ENCODE results near the gene MAT1A.
"Not testable (repeated sequence)": the region's sequence is repeated elsewhere in the genome, so short reads cannot be mapped to it uniquely, and the experiment has no call there.

Gene MAT1A

GRCh38 chr10:80289451-80290287 is at the start of gene MAT1A:
Gene MAT1A, minus strand, starts transcription at chr10:80289658. Its CDS starts 235 bp downstream, at chr10:80289423.
- no peak within 1 kb of the TSS for H3K4me3 ChIP-seq (ENCODE audit: low read depth, low read length)

GRCh38 chr10:80333983-80334382 is 44.5 kb upstream of the MAT1A start:
- no peak overlapping the region for H3K4me3 ChIP-seq (ENCODE audit: low read depth, low read length)

GRCh38 chr10:80324891-80325364 is 35.5 kb upstream of the MAT1A start:
- no peak overlapping the region for H3K4me3 ChIP-seq (ENCODE audit: low read depth, low read length)

GRCh38 chr10:80324086-80324485 is 34.6 kb upstream of the MAT1A start:
- no peak overlapping the region for H3K4me3 ChIP-seq (ENCODE audit: low read depth, low read length)

- H3K4me3 ChIP-seq (ENCODE audit: low read depth, low read length), result no peak overlapping the region
Observed at GRCh38 chr10:80323311-80323710, 33.9 kb upstream of the MAT1A start.

- H3K4me3 ChIP-seq (ENCODE audit: low read depth, low read length), result no peak overlapping the region
Observed at GRCh38 chr10:80322711-80323110, 33.3 kb upstream of the MAT1A start.

- no peak overlapping the region for H3K4me3 ChIP-seq (ENCODE audit: low read depth, low read length)
Observed at GRCh38 chr10:80322158-80322557, 32.7 kb upstream of the MAT1A start.

GRCh38 chr10:80321183-80321582 is 31.7 kb upstream of the MAT1A start:
- H3K4me3 ChIP-seq (ENCODE audit: low read depth, low read length), result no peak overlapping the region

- no peak overlapping the region for H3K4me3 ChIP-seq (ENCODE audit: low read depth, low read length)
Observed at GRCh38 chr10:80320377-80320776, 30.9 kb upstream of the MAT1A start.

- H3K4me3 ChIP-seq (ENCODE audit: low read depth, low read length), result no peak overlapping the region
Observed at GRCh38 chr10:80319725-80320290, 30.4 kb upstream of the MAT1A start.

GRCh38 chr10:80319318-80319717 is 29.9 kb upstream of the MAT1A start:
- H3K4me3 ChIP-seq (ENCODE audit: low read depth, low read length), result no peak overlapping the region

GRCh38 chr10:80318742-80319141 is 29.3 kb upstream of the MAT1A start:
- no peak overlapping the region for H3K4me3 ChIP-seq (ENCODE audit: low read depth, low read length)

GRCh38 chr10:80315391-80315790 is 25.9 kb upstream of the MAT1A start:
- no peak overlapping the region for H3K4me3 ChIP-seq (ENCODE audit: low read depth, low read length)

- H3K4me3 ChIP-seq (ENCODE audit: low read depth, low read length), result no peak overlapping the region
Observed at GRCh38 chr10:80313523-80313922, 24.1 kb upstream of the MAT1A start.

GRCh38 chr10:80305989-80306388 is 16.5 kb upstream of the MAT1A start:
- not testable (repeated sequence) for H3K4me3 ChIP-seq (ENCODE audit: low read depth, low read length)

GRCh38 chr10:80296942-80297341 is 7.5 kb upstream of the MAT1A start:
- no peak overlapping the region for H3K4me3 ChIP-seq (ENCODE audit: low read depth, low read length)

- H3K4me3 ChIP-seq (ENCODE audit: low read depth, low read length), result no peak overlapping the region
Observed at GRCh38 chr10:80292607-80293239, 3.3 kb upstream of the MAT1A start.

- H3K4me3 ChIP-seq (ENCODE audit: low read depth, low read length), result no peak overlapping the region
Observed at GRCh38 chr10:80290474-80291220, 1.2 kb upstream of the MAT1A start.

- H3K4me3 ChIP-seq (ENCODE audit: low read depth, low read length), result no peak overlapping the region
Observed at GRCh38 chr10:80288849-80289248, 609 bp downstream of the MAT1A start.

GRCh38 chr10:80284522-80284921 is 4.9 kb downstream of the MAT1A start:
- no peak overlapping the region for H3K4me3 ChIP-seq (ENCODE audit: low read depth, low read length)

GRCh38 chr10:80283536-80284199 is 5.8 kb downstream of the MAT1A start:
- no peak overlapping the region for H3K4me3 ChIP-seq (ENCODE audit: low read depth, low read length)
